CD4-positive, alpha-beta T cell treated with Interleukin-15 for 4 hours (primary cell): ENCODE data around the gene SHROOM1.
A peak's percentile ranks its signal among the peaks of the same experiment; 100 is the strongest.
"Not testable (repeated sequence)": the region's sequence is repeated elsewhere in the genome, so short reads cannot be mapped to it uniquely, and the experiment has no call there.

Experiments used
- DNase-seq: peaks from one replicate; pipeline ENCODE4 v3.0.0-alpha.2; 2020; ENCODE audit warnings: low spot score

SHROOM1 gene

GRCh38 chr5:132806804-132807162, 23.7 kb downstream of the SHROOM1 start:
- not testable (repeated sequence) for DNase-seq

DNA sequence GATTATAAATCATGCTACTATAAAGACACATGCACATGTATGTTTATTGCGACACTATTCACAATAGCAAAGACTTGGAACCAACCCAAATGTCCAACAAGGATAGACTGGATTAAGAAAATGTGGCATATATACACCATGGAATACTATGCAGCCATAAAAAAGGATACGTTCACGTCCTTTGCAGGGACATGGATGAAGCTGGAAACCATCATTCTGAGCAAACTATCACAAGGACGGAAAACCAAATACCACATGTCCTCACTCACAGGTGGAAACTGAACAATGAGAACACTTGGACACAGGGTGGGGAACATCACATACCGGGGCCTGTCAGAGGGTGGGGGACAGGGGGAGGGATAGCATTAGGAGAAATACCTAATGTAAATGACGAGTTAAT, 24.6 kb downstream of the SHROOM1 start:
- DNase-seq, result not testable (repeated sequence)

DNA sequence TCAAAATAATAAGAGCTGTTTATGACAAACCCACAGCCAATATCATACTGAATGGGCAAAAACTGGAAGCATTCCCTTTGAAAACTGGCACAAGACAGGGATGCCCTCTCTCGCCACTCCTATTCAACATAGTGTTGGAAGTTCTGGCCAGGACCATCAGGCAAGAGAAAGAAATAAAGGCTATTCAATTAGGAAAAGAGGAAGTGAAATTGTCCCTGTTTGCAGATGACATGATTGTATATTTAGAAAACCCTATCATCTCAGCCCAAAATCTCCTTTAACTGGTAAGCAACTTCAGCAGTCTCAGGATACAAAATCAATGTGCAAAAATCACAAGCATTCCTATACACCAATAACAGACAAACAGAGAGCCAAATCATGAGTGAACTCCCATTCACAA, 26.2 kb downstream of the SHROOM1 start:
- DNase-seq, result not testable (repeated sequence)

- DNase-seq, result not testable (repeated sequence)
These were observed 27.8 kb downstream of the SHROOM1 start for GRCh38 chr5:132802685-132803066.

DNA sequence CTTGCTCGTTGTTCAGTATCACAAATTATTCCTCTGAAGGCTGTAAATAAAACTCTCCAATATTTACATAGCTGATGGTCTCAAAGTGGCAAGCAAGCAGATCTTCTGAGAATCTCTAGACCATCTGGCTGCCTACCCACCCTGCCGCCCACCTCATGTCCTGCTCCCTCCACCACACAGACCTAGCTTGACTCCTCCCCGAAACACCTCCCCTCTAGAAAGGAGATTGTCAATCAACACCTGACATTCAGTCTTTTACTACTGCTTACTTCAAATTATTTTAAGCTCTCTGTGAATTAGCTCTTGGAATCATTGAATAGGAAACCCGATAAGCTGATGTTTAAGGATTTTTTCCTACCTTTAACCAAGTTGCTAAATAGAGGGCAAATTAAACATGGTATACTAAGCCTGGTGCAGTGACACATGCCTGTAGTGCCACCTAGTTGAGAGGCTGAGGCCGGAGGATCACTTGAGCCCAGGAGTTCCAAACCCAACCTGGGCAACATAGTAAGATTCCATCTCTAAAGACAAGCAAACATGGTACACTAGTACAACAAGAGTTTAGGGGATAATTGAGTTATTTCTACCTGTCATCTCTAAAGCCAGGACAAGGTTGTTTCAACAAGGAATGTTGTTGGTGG, 28.3 kb downstream of the SHROOM1 start:
- DNase-seq, result no peak

DNA sequence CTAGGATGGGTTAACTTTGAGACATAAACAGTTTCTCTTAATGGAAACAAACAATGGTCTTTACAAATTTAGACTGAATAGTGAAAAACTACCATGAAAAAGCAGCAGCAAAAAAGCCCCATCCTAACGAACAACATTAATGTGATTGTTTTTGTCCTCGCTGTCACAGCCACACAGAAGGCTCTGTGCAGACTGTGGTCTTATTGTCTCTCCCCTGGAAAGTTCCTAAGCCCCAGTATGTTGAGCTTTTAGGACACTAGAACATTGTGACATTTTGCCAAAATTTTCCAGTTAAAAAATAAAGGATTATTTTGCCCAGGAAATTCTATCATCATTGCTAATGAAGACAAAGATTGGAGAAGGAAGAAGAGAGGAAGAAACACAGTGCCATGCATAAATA, 29.9 kb downstream of the SHROOM1 start:
- no peak for DNase-seq

DNA sequence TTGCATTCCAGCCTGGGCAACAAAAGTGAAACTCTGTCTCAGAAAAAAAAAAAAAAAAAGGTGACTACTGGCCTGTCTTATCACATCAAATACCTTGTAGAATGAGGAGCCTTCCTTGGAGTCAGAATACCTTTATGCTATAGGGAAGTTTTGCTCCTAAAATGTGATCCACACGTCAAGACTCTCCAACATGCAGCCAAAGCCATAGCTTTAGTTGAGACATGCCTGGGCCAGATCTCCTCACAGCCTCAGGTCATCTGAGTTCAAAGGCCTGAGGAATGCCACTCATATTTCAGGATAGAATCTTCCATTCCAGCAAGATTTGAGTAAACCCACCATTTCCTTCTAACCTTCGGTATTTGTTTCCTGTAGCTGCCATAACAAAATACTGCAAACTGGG, 31.1 kb downstream of the SHROOM1 start:
- no peak for DNase-seq

DNA sequence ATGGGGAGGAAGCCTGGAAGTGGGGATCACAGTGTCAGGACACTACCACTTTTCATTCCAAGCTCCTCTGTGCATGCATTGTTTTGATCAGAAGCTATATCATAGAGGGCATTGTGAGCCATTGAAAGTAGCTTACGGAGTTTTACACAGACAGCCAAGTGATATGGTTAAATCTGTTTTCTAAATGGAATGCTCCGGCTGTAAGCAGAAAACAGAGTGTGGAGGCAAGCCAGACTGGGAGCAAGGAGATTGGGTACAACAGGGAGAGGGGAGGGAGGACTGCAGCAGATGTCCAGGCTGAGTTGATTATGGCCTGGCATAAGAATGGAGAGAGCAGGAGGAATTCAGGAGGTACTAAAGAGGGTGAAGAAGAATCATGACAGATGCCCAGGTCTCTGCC, 32.8 kb downstream of the SHROOM1 start:
- no peak for DNase-seq

- no peak for DNase-seq
These were observed 39.4 kb downstream of the SHROOM1 start for GRCh38 chr5:132791026-132791425.

GRCh38 chr5:132790201-132790865, 40.1 kb downstream of the SHROOM1 start:
- no peak for DNase-seq

DNA sequence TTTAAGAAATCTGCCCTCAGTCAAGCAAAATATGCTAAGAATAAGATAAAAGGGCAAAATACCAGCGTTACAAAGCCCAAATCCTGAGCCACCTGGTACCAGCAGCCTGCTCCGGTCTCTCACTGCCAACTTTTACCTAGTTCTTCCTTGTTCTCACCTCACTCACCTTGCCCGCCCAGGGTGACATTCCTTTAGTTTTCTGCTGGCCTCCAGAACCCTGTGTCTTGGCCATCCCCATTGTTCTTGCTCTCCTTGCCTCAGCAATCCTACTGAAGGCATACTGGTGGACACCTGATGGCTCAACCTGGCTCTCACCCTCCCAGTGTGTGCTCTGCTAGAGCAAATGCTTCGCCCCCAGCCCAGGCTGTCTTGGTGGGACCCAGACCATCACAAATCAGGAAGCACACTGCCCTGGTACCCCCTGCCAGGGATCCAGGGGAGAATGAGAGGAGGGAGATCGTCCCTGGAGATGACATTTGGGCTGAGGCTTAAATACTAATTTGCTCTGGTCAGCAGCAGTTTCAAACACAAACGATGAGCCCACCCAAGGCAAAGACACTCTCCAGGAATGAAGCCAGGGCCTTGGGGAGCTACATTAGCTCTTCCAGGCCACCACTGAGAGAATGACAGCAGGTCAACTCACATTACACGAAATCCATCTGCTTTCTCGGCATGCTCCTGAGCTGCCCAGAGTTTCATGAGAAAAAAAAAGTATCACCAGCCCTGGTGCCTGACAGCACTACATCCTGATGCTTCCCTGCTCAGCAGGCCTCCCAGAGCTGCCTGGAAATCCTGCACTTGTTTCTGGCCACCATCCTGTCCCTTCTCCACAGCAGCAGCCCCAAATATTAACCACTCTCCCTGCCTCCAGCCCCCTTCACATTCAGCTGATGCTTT, 41.2 kb downstream of the SHROOM1 start:
- DNase-seq, result no peak

- no peak for DNase-seq
These were observed 41.9 kb downstream of the SHROOM1 start for GRCh38 chr5:132788508-132788907.

GRCh38 chr5:132787076-132787475, 43.4 kb downstream of the SHROOM1 start:
- no peak for DNase-seq

GRCh38 chr5:132785864-132786263, 44.6 kb downstream of the SHROOM1 start:
- no peak for DNase-seq

- no peak for DNase-seq
These were observed 45.1 kb downstream of the SHROOM1 start for GRCh38 chr5:132785365-132785764.

DNA sequence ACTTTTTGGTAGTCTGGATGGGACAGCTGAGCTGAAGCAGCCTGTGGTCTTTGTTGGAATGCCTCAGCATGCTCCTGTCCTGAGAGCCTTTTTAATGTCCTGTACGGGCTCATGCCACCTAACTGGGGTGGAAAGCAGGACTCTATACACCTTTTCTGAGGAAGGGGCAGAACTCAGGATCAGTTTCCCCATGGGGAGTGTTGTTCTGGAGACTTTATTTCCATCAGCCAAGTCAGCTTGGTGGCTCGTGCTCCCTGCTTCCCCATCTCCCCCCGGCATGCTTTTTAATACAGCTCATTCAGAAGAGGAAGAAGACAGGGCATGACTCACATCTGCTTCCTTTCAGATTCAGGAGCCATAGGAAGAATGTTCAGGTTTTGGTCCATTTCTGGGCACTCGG, 48.3 kb downstream of the SHROOM1 start:
- no peak for DNase-seq

DNA sequence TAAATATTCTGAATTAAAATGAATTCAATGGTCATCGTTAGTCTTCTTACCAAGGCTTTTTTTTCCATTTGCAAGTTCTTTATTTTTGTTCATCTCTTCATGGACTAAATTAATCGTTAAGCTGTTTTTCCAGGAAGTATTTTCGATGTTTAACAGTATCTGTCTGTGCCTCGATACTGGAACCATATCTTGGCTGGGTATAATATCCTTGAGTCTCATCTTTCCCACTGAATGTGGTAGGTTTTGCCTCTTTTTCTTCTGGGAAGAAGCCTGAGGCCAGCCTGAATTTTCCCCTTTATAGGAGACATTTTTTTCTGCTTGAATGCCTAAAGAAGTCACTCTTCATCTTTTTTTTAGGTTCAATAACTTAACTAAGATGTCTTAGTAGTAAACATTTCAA, 49.4 kb downstream of the SHROOM1 start:
- no peak for DNase-seq

- no peak for DNase-seq
These were observed 49.9 kb downstream of the SHROOM1 start for GRCh38 chr5:132780577-132780976.

- DNase-seq, result no peak
These were observed 50.5 kb downstream of the SHROOM1 start for GRCh38 chr5:132779961-132780360.

DNA sequence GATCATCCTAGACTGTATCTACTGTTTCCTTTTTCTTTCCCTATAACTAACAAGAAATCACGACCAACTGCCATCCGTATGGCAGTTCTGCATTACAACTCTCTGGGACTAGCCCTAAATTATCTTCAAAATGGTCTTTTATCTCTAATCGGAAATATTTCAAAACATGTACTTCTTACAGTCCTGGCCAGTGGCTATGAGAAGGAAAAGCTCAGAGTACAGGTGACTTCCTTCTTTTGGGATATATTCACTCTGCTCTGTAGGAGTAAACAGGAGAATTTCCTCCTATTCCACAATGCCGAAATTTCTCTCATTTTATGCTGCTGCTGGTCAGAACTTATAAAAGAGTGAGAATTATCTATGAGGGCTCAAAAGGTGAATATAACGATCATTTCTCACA, 51.6 kb downstream of the SHROOM1 start:
- DNase-seq, result no peak

GRCh38 chr5:132778129-132778528, 52.3 kb downstream of the SHROOM1 start:
- DNase-seq, result no peak

DNA sequence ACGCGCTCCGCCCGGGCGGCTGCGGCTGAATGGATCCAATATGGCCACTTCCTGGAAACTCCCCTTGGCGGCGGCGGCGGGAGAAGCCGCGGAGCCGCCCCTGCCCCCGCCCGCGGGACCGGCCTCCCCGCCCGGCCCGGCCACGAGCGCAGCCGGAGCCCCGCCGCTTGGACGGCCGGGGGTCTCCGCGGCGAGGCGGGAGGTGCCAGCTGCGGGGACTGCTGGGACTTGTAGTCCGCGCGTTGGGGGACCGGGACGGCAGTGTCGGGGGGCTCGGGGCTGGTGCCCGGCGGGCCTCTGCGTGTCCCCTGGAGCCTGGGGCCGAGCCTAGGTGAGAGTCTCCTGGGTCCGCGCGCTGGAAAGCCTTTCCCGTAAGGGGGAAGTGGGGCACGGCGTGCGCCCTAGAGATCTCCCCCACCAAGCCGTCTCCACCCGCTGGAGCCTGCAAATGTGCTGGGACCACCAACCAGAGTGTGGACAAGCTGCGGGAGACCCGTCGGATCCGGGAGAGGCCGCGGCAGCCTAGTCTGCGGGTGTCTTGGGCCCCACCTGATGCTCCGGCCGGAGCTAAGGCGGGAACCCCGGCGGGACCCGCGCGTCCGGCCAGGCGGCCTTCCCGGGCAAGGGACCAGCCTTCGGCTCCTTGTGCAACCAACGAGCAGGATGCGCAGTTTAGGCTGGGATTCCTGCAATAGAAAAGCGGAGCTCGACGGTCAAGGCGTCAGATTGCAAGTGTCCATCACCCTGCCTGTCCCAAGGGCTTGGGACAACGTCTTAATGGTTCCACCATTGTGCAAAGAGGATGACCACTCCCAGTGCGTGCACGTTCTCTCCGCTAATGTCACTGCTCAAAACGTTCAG, 53.0 kb downstream of the SHROOM1 start, which contains the start of gene SEPTIN8:
Gene SEPTIN8 (minus strand): TSS at position 31 of the 861 bp plus-strand sequence. CDS start 102 bp downstream, outside the sequence.
- peak; percentile 33 for DNase-seq
